Kidney (tissue), 14 donors: ENCODE measurements around the gene MINDY4. TPM values are rescaled to one million over a fixed set of nuclear protein-coding genes. Genes with fewer than 3 reads are reported as not detected.
A peak's percentile ranks its signal among the peaks of the same experiment; 100 is the strongest.

Experiments
- DNase-seq, 5 donors: peaks; one replicate each; pipeline ENCODE4 v3.0.0-alpha.2; 2013 to 2020
- FAIRE-seq: peaks from 2 replicates; lab custom pipeline; 2012; peaks lifted over from hg19 to GRCh38; lab: Jason Lieb, UNC
- H3K27ac ChIP-seq, 2 donors: one replicate each; pipeline ENCODE4 v1.7.0; 2013; ENCODE audit warnings: low read depth in 2 of 2, low read length in 2 of 2, inconsistent platforms in 1 of 2
- H3K27me3 ChIP-seq: one replicate; pipeline ENCODE4 v1.7.1; 2013; ENCODE audit warnings: low read length, inconsistent platforms; ENCODE audit not compliant: control insufficient read depth, insufficient read depth
- H3K36me3 ChIP-seq, 3 donors: one replicate each; pipeline versions ENCODE4 v1.7.0 to v1.7.1; 2013; ENCODE audit warnings: low read length in 3 of 3, control low read depth in 1 of 3, inconsistent platforms in 1 of 3; ENCODE audit not compliant: insufficient read depth in 3 of 3, control insufficient read depth in 2 of 3
- H3K4me1 ChIP-seq, 3 donors: one replicate each; pipeline versions ENCODE4 v1.7.0 to v1.7.1; 2013; ENCODE audit warnings: low read length in 3 of 3, inconsistent platforms in 1 of 3, low read depth in 1 of 3; ENCODE audit not compliant: control insufficient read depth in 2 of 3, insufficient read depth in 2 of 3
- H3K4me3 ChIP-seq, 3 donors: one replicate each; pipeline versions ENCODE4 v1.7.0 to v1.8.1; 2013; ENCODE audit warnings: low read length in 3 of 3, control low read depth in 1 of 3, inconsistent platforms in 1 of 3
- H3K9ac ChIP-seq, 3 donors: one replicate each; pipeline versions ENCODE4 v1.7.0 to v1.7.1; 2013; ENCODE audit warnings: low read length in 3 of 3, control low read depth in 1 of 3, inconsistent platforms in 1 of 3
- H3K9me3 ChIP-seq, 3 donors: one replicate each; pipeline versions ENCODE4 v1.7.0 to v1.7.1; 2013; ENCODE audit warnings: low read length in 3 of 3, control low read depth in 1 of 3, inconsistent platforms in 1 of 3; ENCODE audit not compliant: control insufficient read depth in 2 of 3, insufficient read depth in 1 of 3
- CTCF ChIP-seq: IDR thresholded peaks from 3 replicates; pipeline ENCODE4 v1.5.1; 2012; ENCODE audit warnings: mild to moderate bottlenecking, moderate library complexity, borderline replicate concordance; ENCODE audit not compliant: insufficient read depth; ENCODE audit errors: extremely low read depth
- intact Hi-C: fragments of 100-400 bp; cut with DNase I; formaldehyde crosslinking; loops from one replicate; pipeline ENCODE4 v1.11.1; 2022
- polyA plus RNA-seq: library from polyadenylated mRNA; stranded (reverse); fragments of 350-450 nt; fragmentation: Illumina TruSeq; extraction: RNeasy Lipid Tissue Mini Kit (QIAGEN cat#74804); gene quantifications from one replicate; pipeline ENCODE4 v1.2.3, GENCODE V29; 2014; ENCODE audit warnings: low read depth, low replicate concordance; ENCODE audit not compliant: insufficient read depth
- total RNA-seq: library from RNA; stranded (reverse); fragmentation: NEBNext Ultra II Directional; extraction: Animal tissue kit (Norgen Biotek cat#: 25700); gene quantifications from one replicate; pipeline ENCODE4 v1.2.1, GENCODE V29; 2021
- donor health status: control.
- donor health status: control.
- donor health status: control.
- donor health status: control.
- donor health status: control.
- donor health status: DM: yes; HTN: yes; CAD: no.
- donor health status: Normal renal cell carcinoma (clear cell type).

The MINDY4 gene
- total and polyA plus RNA-seq, 2 donors from 2014 or later: 5.3 to 15.3 TPM

- Histone ChIP-seq H3K27ac (no peak overlapping the region), H3K4me3 (no peak overlapping the region), H3K36me3 (no peaks in the 10 kb centered on the region), H3K9me3 (no peaks in the 10 kb centered on the region), H3K4me1 (no peaks in the 10 kb centered on the region), H3K27me3 (no peaks in the 10 kb centered on the region), H3K9ac (no peak overlapping the region)
- no peak for TF ChIP-seq CTCF
- intact Hi-C loops: no loop called here
- FAIRE-seq: no peak
- peak in 2 of 5 donors; percentile 23 to 24 for DNase-seq
These were observed 39.6 kb upstream of the MINDY4 start for GRCh38 chr7:30731581-30731980.

GRCh38 chr7:30732606-30733005, 38.6 kb upstream of the MINDY4 start:
- H3K27ac ChIP-seq: no peak overlapping the region
- H3K4me3 ChIP-seq: no peak overlapping the region
- peak in 1 of 5 donors; percentile 49 for DNase-seq
- H3K9me3 ChIP-seq: no peaks in the 10 kb centered on the region
- H3K36me3 ChIP-seq: no peaks in the 10 kb centered on the region
- no peak overlapping the region for H3K9ac ChIP-seq
- no peaks in the 10 kb centered on the region for H3K4me1 ChIP-seq
- no peak for TF ChIP-seq CTCF
- no peak for FAIRE-seq
- intact Hi-C loops: no loop called here
- H3K27me3 ChIP-seq: no peaks in the 10 kb centered on the region

GRCh38 chr7:30733216-30733615, 38.0 kb upstream of the MINDY4 start:
- Histone ChIP-seq H3K9ac (no peak overlapping the region), H3K27ac (no peak overlapping the region), H3K4me3 (no peak overlapping the region), H3K36me3 (no peaks in the 10 kb centered on the region), H3K27me3 (no peaks in the 10 kb centered on the region), H3K9me3 (no peaks in the 10 kb centered on the region), H3K4me1 (no peaks in the 10 kb centered on the region)
- no peak for FAIRE-seq
- intact Hi-C loops: no loop called here
- DNase-seq: peak in 1 of 5 donors; percentile 59
- TF ChIP-seq CTCF: no peak

GRCh38 chr7:30733691-30734090, 37.5 kb upstream of the MINDY4 start:
- no peak for FAIRE-seq
- peak in 1 of 5 donors; percentile 43 for DNase-seq
- H3K9me3 ChIP-seq: no peaks in the 10 kb centered on the region
- H3K36me3 ChIP-seq: no peaks in the 10 kb centered on the region
- H3K4me1 ChIP-seq: no peaks in the 10 kb centered on the region
- no peaks in the 10 kb centered on the region for H3K27me3 ChIP-seq
- no peak for TF ChIP-seq CTCF
- intact Hi-C loops: no loop called here
- no peak overlapping the region for H3K27ac ChIP-seq
- no peak overlapping the region for H3K9ac ChIP-seq
- no peak overlapping the region for H3K4me3 ChIP-seq
